ENCODE results near the gene PHLDB1. TPM values are rescaled to one million over a fixed set of nuclear protein-coding genes. Genes with fewer than 3 reads are reported as not detected.

The PHLDB1 gene
- total RNA-seq, 1 donor from 2014 or later = 2.2 TPM

DNA sequence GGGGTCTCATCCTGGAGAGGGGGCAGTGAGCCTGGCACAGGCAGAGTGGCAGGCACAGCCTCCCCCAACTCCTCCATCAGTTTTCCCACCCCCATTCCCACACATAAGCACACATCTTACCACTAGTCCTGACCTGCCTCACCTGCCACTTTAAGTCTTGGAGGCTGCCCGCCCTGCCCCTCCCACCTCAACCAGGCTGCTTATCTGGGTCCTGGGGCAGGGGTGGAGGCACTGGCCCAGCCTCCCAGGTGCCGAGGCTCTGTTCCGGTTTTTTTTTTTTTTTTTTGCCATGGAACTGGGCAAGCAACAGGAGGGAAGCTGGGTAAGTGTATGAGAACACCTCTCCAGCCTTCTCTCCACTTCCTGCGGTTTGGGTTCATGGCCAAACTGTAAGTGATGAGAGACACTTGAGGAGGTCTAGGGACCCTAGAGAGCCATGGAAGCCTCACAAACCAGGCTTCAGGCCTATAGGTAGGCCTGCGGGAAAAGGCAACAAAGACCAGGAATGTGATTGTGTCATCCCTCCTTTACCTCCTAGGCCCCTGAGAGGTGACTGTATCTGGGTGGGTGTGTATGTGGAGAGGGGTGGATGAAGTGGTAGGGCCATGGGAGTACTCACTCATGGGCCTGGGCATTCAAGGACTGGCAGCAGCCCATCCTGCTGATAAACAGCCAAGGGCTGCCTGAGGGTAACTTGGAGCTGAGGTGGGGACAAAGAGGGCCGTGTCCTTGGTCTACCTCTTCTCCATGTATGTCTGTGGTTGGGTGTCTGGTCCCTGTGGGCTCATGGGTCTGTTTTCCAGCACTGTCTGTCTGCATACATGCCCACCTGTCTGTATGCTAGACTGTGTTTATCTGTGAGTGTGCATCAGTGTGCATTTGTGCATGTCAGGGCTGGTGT lies 22.6 kb downstream of the PHLDB1 start:
- intact Hi-C loops (cut with micrococcal nuclease) = no loop called here
- H3K36me3 Mint-ChIP-seq (ENCODE audit: low read depth) = no peaks in the 10 kb centered on the region
- peaks cover 3% of the 10 kb centered on the region for H3K4me1 Mint-ChIP-seq (ENCODE audit: low read depth)

DNA sequence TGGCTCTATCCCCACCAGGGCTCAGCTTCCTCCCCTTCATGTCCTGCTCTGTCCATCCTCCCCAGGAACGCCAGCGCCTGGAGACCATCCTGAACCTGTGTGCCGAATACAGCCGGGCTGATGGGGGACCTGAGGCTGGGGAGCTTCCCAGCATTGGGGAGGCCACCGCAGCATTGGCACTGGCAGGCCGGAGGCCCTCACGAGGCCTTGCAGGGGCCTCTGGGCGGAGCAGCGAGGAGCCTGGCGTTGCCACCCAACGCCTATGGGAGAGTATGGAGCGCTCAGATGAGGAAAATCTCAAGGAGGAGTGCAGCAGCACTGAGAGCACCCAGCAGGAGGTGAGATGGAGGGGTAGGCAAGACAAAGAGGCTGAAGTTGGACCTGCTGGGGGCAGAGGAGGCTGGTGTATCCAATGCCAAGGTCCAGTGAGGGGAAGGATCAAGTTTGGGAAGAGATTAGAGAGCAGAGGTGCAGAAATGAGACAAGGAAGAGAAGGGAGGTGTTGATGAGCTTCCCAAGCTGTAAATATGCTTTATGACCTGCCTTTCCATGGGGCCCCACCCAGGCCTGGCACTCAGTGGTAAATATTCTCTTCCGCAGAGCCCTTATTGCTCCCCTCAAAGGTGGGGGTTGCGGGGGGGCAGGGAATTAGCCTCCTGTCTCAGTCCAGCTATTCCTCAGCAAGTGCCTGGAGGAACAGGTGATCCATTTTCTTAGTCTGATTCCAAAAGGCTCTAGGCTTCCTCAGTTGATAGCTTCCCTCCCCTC lies 23.9 kb downstream of the PHLDB1 start:
- H3K4me1 Mint-ChIP-seq (ENCODE audit: low read depth) = peaks cover 3% of the 10 kb centered on the region
- no peak for DNase-seq (ENCODE audit: low spot score)
- no peaks in the 10 kb centered on the region for H3K9me3 Mint-ChIP-seq
- H3K36me3 Mint-ChIP-seq (ENCODE audit: low read depth) = no peaks in the 10 kb centered on the region
- H3K4me3 Mint-ChIP-seq (ENCODE audit: low read depth) = no peak overlapping the region
- H3K27ac Mint-ChIP-seq = no peak overlapping the region
- intact Hi-C loops (cut with micrococcal nuclease) = no loop called here
- peaks cover 4% of the 10 kb centered on the region for H3K27me3 Mint-ChIP-seq (ENCODE audit: low read depth)

More for the DNA sequence above, 22.6 kb downstream of the PHLDB1 start:
- Mint-ChIP-seq H3K9me3 (no peaks in the 10 kb centered on the region), H3K27ac (no peak overlapping the region), H3K27me3 (ENCODE audit: low read depth) (peaks cover 3% of the 10 kb centered on the region), H3K4me3 (ENCODE audit: low read depth) (no peak overlapping the region)
- no peak for DNase-seq (ENCODE audit: low spot score)

DNA sequence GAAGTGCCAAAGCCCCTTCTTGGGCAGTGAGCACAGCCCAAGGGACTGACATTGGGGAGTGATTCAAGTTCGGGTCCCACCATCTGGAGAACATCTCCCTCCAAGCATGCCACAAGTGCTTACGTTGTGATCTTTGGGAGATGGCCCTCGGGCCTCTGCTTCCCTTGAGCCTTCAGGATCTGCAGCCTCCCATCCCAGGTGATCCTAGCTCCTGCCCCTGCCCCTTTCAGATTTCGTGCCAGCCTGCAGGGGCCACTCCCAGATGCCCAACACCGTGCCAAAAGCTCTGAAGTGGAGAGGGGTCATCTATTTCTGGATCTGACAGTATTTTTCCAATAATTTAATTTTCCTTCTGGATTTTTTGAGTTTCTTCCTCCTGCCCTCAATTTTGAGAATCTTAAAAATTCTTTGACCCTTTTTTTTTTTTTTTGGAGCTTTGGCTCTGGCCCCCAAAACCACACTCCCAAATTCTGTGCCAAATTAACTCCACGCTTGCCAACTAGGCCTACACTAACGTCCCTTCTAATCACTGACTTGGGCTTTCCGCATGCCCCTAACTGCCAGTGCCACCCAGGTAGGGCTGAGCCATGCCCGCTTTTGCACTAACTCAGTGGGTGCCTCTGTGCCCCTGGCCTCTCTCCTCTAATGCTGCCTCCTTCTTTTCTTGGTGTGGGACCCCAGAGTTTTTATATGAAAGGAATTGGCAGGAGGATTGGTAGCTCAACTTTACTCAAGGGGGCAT lies 25.3 kb downstream of the PHLDB1 start:
- Mint-ChIP-seq H3K36me3 (ENCODE audit: low read depth) (no peaks in the 10 kb centered on the region), H3K27me3 (ENCODE audit: low read depth) (peaks cover 4% of the 10 kb centered on the region), H3K9me3 (no peaks in the 10 kb centered on the region), H3K4me1 (ENCODE audit: low read depth) (peaks cover 3% of the 10 kb centered on the region), H3K4me3 (ENCODE audit: low read depth) (no peak overlapping the region), H3K27ac (no peak overlapping the region)
- intact Hi-C loops (cut with micrococcal nuclease) = no loop called here
- no peak for DNase-seq (ENCODE audit: low spot score)

DNA sequence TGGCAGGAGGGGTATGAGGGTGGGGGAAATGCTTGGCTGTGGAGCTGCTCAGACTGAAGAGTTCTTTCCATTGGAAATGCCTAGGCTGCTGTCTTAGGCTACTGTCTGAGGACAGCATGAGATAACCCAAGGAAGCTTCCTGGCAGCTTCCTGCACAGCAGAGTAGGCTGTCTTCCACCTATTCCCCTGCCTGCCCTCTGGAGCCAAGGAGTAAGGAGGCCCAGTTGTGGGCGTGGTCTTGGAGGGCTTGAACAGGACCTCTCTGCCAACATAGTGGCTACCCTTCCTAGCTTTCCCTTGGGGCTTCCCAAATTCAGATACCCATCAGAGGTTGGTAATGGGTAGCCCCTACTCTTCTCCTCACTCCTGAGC lies 25.9 kb downstream of the PHLDB1 start:
- Mint-ChIP-seq H3K4me3 (ENCODE audit: low read depth) (no peak overlapping the region), H3K9me3 (no peaks in the 10 kb centered on the region), H3K36me3 (ENCODE audit: low read depth) (no peaks in the 10 kb centered on the region), H3K4me1 (ENCODE audit: low read depth) (peaks cover 3% of the 10 kb centered on the region), H3K27ac (no peak overlapping the region), H3K27me3 (ENCODE audit: low read depth) (peaks cover 4% of the 10 kb centered on the region)
- no peak for DNase-seq (ENCODE audit: low spot score)
- intact Hi-C loops (cut with micrococcal nuclease) = no loop called here

DNA sequence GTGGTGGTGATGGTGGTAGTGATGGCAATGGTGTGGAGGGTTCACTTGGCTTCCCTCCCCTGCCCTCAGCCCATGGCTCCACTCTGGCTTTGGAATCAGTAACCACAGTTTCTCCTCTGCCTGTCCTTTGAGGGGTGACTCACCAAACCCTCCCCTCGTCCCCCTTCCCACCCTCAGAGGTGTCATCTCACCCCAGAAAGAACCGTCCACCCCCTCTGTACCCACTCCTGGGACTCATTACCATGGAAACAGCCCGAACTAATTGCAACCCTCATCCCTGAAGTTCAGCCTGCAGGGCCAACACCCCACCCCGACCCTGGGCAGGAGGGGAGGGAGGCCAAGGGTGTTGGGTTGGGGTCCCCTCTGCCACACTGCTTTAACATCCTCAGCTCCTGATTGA lies 26.6 kb downstream of the PHLDB1 start:
- DNase-seq (ENCODE audit: low spot score) = no peak
- intact Hi-C loops (cut with micrococcal nuclease) = no loop called here

DNA sequence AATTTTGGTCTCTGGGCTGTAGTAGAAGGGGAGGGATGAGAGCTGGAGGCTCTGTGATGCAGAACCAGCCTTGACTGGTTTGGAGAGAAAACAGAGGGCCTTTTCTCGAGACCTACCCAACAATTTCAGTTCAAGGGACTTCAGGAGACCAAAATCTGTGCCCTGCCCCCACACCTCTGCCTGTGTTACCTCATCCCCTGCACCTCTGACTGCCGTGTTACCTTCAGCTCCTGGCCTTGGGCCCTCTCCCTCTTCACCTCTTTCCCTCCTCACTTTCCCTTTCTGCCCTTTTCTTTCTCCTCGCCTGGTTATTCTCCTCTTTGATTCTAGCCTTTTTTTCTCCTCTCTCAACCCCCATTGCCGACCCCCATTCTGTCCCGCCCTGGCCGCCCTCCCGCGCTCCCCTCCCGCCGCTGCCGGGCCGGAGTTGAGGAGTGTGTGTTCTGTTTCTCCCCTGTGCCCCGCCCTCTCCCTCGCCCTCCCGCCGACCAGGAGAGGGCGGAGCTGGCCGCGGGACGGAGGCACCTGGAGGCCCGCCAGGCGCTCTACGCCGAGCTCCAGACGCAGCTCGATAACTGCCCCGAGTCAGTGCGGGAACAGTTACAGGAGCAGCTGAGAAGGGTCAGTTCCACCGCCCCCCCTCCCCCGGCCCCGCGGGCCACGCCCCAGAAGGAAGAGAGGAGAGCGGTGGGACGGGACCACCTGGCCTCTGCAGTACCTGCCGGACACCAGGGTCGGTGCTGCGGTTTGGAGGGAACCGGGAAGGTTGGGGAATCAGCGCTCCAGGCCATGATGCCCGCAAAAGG lies 27.2 kb downstream of the PHLDB1 start:
- Mint-ChIP-seq H3K36me3 (ENCODE audit: low read depth) (no peaks in the 10 kb centered on the region), H3K4me3 (ENCODE audit: low read depth) (no peak overlapping the region), H3K4me1 (ENCODE audit: low read depth) (peaks cover 3% of the 10 kb centered on the region), H3K27ac (no peak overlapping the region), H3K9me3 (no peaks in the 10 kb centered on the region), H3K27me3 (ENCODE audit: low read depth) (peaks cover 4% of the 10 kb centered on the region)
- no peak for DNase-seq (ENCODE audit: low spot score)
- intact Hi-C loops (cut with micrococcal nuclease) = no loop called here

More for the DNA sequence above, 26.6 kb downstream of the PHLDB1 start:
- H3K4me3 Mint-ChIP-seq (ENCODE audit: low read depth) = no peak overlapping the region
- H3K36me3 Mint-ChIP-seq (ENCODE audit: low read depth) = no peaks in the 10 kb centered on the region
- H3K4me1 Mint-ChIP-seq (ENCODE audit: low read depth) = peaks cover 3% of the 10 kb centered on the region
- H3K9me3 Mint-ChIP-seq = no peaks in the 10 kb centered on the region
- H3K27ac Mint-ChIP-seq = no peak overlapping the region
- H3K27me3 Mint-ChIP-seq (ENCODE audit: low read depth) = peaks cover 4% of the 10 kb centered on the region

DNA sequence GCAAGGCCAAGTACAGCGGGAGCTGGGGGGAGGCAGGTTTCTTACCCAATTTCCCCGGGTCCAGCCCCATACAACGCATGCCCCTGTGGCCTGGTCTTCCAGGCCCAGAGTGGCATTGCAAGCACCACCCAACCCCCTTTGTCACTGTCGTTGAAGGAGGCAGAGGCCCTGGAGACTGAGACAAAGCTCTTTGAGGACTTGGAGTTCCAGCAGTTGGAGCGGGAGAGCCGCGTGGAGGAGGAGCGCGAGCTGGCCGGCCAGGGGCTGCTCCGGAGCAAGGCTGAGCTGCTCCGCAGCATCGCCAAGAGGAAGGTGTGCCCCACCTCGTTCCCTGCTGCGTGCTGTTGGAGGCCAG lies 27.8 kb downstream of the PHLDB1 start:
- Mint-ChIP-seq H3K27me3 (ENCODE audit: low read depth) (peaks cover 4% of the 10 kb centered on the region), H3K9me3 (no peaks in the 10 kb centered on the region), H3K27ac (no peak overlapping the region), H3K36me3 (ENCODE audit: low read depth) (no peaks in the 10 kb centered on the region), H3K4me1 (ENCODE audit: low read depth) (peaks cover 3% of the 10 kb centered on the region), H3K4me3 (ENCODE audit: low read depth) (no peak overlapping the region)
- DNase-seq (ENCODE audit: low spot score) = no peak
- intact Hi-C loops (cut with micrococcal nuclease) = no loop called here

DNA sequence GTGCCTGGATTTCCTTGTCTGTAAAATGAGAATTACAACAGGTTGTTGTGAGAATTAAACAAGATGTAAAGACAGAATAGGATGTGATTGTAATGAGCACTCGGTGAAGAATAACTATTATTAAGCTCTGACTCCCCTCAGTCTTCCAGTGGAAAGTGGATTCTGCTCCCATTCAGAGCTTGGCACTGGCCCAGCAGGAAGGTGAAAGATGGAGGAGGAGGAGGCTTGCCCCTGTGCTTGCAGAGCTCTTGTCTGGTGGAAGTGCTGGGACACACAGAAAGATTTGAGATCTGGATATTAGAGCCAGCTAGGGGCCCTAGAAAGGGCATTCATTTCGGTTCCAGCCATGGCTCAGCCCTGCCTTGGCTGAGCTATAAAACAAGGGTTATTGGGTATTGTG lies 28.2 kb downstream of the PHLDB1 start:
- Mint-ChIP-seq H3K27ac (no peak overlapping the region), H3K9me3 (no peaks in the 10 kb centered on the region), H3K4me1 (ENCODE audit: low read depth) (peaks cover 3% of the 10 kb centered on the region), H3K36me3 (ENCODE audit: low read depth) (no peaks in the 10 kb centered on the region), H3K27me3 (ENCODE audit: low read depth) (peaks cover 4% of the 10 kb centered on the region), H3K4me3 (ENCODE audit: low read depth) (no peak overlapping the region)
- intact Hi-C loops (cut with micrococcal nuclease) = no loop called here
- no peak for DNase-seq (ENCODE audit: low spot score)

DNA sequence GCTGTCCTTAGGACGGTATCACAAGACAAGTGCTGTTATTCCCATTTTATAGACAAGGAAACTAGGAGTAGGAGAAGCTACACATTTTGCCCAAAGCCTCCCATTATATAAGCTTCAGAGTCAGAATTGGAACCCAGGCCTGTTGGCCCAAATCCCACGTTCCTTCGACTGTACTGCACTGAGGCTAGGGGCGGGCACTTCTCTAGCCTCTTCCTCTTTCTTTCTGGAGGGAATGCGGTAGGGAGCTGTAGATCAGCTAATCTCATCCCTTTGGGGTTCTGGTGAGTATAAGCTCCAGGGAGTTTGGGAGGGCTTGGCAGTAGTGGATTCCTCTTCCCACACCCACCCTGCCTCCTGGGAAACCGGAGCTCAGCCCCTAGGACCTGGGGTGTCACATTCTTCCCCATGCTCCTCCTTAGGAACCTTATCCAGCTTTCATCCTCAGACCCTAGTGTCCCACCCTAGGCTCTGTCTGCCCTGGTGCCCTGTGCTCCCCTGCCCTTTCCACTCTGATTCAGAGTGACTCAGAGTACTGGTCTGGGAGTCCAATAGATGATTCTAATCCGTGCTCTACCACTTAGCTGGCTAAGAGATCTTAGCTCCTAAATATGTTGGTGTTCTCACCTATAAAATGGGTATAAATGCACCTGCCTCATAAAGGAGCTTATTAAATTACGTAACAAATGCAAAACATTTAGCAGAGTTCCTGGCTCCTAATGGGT lies 29.3 kb downstream of the PHLDB1 start:
- intact Hi-C loops (cut with micrococcal nuclease) = no loop called here
- Mint-ChIP-seq H3K4me3 (ENCODE audit: low read depth) (no peak overlapping the region), H3K27ac (no peak overlapping the region), H3K27me3 (ENCODE audit: low read depth) (peaks cover 4% of the 10 kb centered on the region), H3K4me1 (ENCODE audit: low read depth) (peaks cover 3% of the 10 kb centered on the region), H3K36me3 (ENCODE audit: low read depth) (no peaks in the 10 kb centered on the region), H3K9me3 (no peaks in the 10 kb centered on the region)
- DNase-seq (ENCODE audit: low spot score) = no peak

DNA sequence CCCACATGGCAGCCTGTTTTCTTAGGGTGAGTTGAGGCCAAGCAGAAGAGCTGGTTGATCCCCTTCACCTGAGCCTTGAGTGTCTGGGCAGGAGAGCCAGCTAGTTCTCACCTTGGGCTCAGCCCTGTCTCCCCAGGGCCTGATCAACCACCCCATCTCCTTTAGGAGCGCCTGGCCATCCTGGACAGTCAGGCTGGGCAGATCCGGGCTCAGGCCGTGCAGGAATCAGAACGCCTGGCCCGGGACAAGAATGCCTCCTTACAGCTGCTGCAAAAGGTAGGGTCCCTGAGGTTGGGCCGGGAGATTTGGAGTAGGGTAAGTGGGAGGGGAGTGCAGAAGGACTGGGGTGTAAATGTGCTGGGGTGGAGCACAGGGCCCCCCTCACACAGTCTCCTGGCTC lies 31.3 kb downstream of the PHLDB1 start:
- peaks cover 2% of the 10 kb centered on the region for H3K4me1 Mint-ChIP-seq (ENCODE audit: low read depth)
- no peaks in the 10 kb centered on the region for H3K9me3 Mint-ChIP-seq
- H3K4me3 Mint-ChIP-seq (ENCODE audit: low read depth) = no peak overlapping the region
- no peaks in the 10 kb centered on the region for H3K36me3 Mint-ChIP-seq (ENCODE audit: low read depth)
- no peak for DNase-seq (ENCODE audit: low spot score)
- peaks cover 1% of the 10 kb centered on the region for H3K27me3 Mint-ChIP-seq (ENCODE audit: low read depth)
- H3K27ac Mint-ChIP-seq = no peak overlapping the region
- intact Hi-C loops (cut with micrococcal nuclease) = no loop called here

DNA sequence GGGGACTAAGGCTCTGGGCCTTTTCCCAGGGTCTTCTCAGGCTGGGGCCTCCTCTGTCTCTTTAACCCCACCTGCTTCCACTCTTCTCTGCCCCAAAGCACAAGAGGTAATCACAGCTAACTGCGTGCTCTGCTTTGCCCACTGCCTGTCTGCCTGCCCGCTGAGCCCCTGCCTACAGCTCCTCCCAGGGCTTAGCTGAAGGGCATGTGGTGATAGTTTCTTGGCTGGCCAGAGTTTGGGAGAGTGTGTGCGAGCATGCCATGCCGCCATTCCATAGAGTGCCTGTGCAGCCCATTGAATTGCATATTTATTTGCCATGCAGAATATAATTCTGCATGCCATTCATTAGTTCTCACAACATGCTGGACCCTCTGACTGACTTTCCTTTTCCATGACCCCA lies 32.5 kb downstream of the PHLDB1 start:
- Mint-ChIP-seq H3K27ac (no peak overlapping the region), H3K4me1 (ENCODE audit: low read depth) (no peaks in the 10 kb centered on the region), H3K9me3 (no peaks in the 10 kb centered on the region), H3K27me3 (ENCODE audit: low read depth) (peaks cover 1% of the 10 kb centered on the region), H3K4me3 (ENCODE audit: low read depth) (no peak overlapping the region), H3K36me3 (ENCODE audit: low read depth) (no peaks in the 10 kb centered on the region)
- DNase-seq (ENCODE audit: low spot score) = no peak
- intact Hi-C loops (cut with micrococcal nuclease) = no loop called here
